ENCODE results near the gene DOCK4.
"Not testable (repeated sequence)": the region's sequence is repeated elsewhere in the genome, so short reads cannot be mapped to it uniquely, and the experiment has no call there.

The DOCK4 gene

DNA sequence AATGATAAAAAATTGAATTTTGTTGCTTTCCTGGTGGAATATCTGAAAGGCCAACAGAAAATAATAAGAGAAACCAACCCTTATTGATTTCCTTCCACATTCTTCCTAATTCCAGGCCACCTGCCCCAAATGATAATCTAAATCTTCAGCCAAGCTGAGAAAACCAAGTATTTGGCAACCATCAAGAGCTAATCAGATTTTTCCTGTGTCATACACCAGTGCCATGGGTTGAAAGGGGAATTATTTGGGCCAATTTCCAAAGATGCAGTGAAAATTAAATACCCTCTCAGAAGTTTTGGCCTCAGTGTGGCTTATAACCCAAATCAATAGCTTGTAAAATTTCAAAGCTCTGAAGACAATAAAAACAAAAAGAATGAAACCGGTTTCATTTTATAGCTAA lies 70.4 kb downstream of the DOCK4 start:
- Mint-ChIP-seq H3K27ac (no peak overlapping the region), H3K4me1 (ENCODE audit: low read depth) (peaks cover 27% of the 10 kb centered on the region), H3K9me3 (no peaks in the 10 kb centered on the region), H3K27me3 (no peaks in the 10 kb centered on the region), H3K36me3 (ENCODE audit: low read depth) (peaks cover 6% of the 10 kb centered on the region), H3K4me3 (no peak overlapping the region)
- intact Hi-C loops (cut with micrococcal nuclease), result no loop called here

- intact Hi-C loops (cut with micrococcal nuclease), result no loop called here
These were observed 72.2 kb downstream of the DOCK4 start for GRCh38 chr7:112134039-112134438.

GRCh38 chr7:112133328-112133727 lies 72.9 kb downstream of the DOCK4 start:
- H3K36me3 Mint-ChIP-seq (ENCODE audit: low read depth), result no peaks in the 10 kb centered on the region
- no peaks in the 10 kb centered on the region for H3K9me3 Mint-ChIP-seq
- peaks cover 15% of the 10 kb centered on the region for H3K4me1 Mint-ChIP-seq (ENCODE audit: low read depth)
- no peak overlapping the region for H3K4me3 Mint-ChIP-seq
- H3K27ac Mint-ChIP-seq, result no peak overlapping the region
- H3K27me3 Mint-ChIP-seq, result no peaks in the 10 kb centered on the region
- intact Hi-C loops (cut with micrococcal nuclease), result no loop called here

More at GRCh38 chr7:112134039-112134438, 72.2 kb downstream of the DOCK4 start:
- Mint-ChIP-seq H3K4me1 (ENCODE audit: low read depth) (peaks cover 15% of the 10 kb centered on the region), H3K27me3 (no peaks in the 10 kb centered on the region), H3K9me3 (no peaks in the 10 kb centered on the region), H3K27ac (no peak overlapping the region), H3K36me3 (ENCODE audit: low read depth) (no peaks in the 10 kb centered on the region), H3K4me3 (no peak overlapping the region)

- no peaks in the 10 kb centered on the region for H3K27me3 Mint-ChIP-seq
- no peak overlapping the region for H3K27ac Mint-ChIP-seq
- no peak overlapping the region for H3K4me3 Mint-ChIP-seq
- intact Hi-C loops (cut with micrococcal nuclease), result no loop called here
- no peaks in the 10 kb centered on the region for H3K9me3 Mint-ChIP-seq
- H3K36me3 Mint-ChIP-seq (ENCODE audit: low read depth), result no peaks in the 10 kb centered on the region
- peaks cover 15% of the 10 kb centered on the region for H3K4me1 Mint-ChIP-seq (ENCODE audit: low read depth)
These were observed 74.0 kb downstream of the DOCK4 start for GRCh38 chr7:112132051-112132694.

GRCh38 chr7:112130729-112131410 lies 75.3 kb downstream of the DOCK4 start:
- Mint-ChIP-seq H3K4me1 (ENCODE audit: low read depth) (peaks cover 21% of the 10 kb centered on the region), H3K27ac (no peak overlapping the region), H3K4me3 (no peak overlapping the region), H3K36me3 (ENCODE audit: low read depth) (no peaks in the 10 kb centered on the region), H3K9me3 (peaks cover 6% of the 10 kb centered on the region), H3K27me3 (no peaks in the 10 kb centered on the region)
- intact Hi-C loops (cut with micrococcal nuclease), result no loop called here

DNA sequence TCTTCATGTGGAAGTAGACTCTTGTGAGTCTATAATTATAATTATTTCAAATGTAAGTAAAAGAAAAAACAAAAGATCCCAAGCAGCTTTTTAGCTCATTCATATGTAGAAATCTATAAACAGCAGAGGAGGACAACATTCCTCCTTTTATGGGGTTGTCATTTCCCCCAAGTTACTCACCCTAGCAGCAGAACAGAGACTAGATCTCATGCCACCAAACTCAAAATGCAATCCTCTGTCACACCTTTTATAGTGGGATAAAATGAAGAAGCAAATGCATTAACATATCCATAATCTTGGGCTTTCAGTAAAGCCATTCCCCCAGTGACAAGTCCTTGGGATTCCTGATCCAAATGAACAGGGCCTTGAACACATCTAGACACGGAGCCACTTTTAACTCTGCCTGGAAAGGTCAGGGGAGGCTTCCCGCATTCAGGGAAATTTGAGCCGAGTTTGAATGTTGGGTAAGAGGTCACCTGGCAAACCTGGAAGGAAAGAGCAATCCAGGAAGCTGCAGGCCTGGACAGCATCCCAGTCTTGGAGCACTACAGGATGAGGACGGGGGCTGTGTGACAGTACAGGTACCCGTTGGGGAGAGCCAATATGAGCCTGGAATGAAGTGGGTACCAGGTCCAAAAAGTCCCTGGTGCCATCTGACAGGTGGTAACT lies 76.4 kb downstream of the DOCK4 start:
- Mint-ChIP-seq H3K4me3 (no peak overlapping the region), H3K4me1 (ENCODE audit: low read depth) (peaks cover 21% of the 10 kb centered on the region), H3K27ac (no peak overlapping the region), H3K27me3 (no peaks in the 10 kb centered on the region), H3K36me3 (ENCODE audit: low read depth) (no peaks in the 10 kb centered on the region), H3K9me3 (peaks cover 6% of the 10 kb centered on the region)
- intact Hi-C loops (cut with micrococcal nuclease), result no loop called here

DNA sequence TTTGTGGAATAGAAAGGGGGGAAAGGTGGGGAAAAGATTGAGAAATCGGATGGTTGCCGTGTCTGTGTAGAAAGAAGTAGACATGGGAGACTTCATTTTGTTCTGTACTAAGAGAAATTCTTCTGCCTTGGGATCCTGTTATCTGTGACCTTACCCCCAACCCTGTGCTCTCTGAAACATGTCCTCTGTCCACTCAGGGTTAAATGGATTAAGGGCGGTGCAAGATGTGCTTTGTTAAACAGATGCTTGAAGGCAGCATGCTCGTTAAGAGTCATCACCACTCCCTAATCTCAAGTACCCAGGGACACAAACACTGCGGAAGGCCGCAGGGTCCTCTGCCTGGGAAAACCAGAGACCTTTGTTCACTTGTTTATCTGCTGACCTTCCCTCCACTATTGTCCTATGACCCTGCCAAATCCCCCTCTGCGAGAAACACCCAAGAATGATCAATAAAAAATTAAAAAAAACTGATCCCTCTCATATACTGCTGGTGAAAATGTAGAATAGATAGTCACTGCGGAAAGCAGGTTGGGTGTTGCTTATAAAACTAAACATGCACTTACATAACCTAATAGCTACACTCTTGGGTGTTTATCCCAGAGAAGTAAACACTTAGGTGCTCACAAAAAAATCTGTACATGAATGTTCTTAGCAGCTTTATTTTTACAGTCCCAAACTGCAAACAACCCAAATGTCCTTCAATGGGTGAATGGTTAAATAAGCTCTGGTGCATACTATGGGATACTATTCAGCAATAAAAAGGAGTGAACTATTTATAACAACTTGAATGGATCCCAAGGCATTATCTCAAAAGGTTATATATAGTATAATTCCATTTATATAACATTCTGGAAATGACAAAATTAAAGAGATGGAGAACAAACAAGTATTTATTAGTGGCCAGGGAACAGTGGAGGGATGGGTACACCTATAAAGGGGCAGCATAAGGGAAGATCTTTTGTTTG lies 77.5 kb downstream of the DOCK4 start:
- H3K9me3 Mint-ChIP-seq; H3K36me3 Mint-ChIP-seq (ENCODE audit: low read depth); intact Hi-C loops (cut with micrococcal nuclease); H3K27me3 Mint-ChIP-seq; H3K4me3 Mint-ChIP-seq; H3K27ac Mint-ChIP-seq: not testable (repeated sequence)
- peaks cover 19% of the 10 kb centered on the region for H3K4me1 Mint-ChIP-seq (ENCODE audit: low read depth)

- H3K36me3 Mint-ChIP-seq (ENCODE audit: low read depth); H3K9me3 Mint-ChIP-seq; H3K27ac Mint-ChIP-seq; intact Hi-C loops (cut with micrococcal nuclease); H3K4me3 Mint-ChIP-seq; H3K27me3 Mint-ChIP-seq: not testable (repeated sequence)
- H3K4me1 Mint-ChIP-seq (ENCODE audit: low read depth), result peaks cover 26% of the 10 kb centered on the region
These were observed 78.2 kb downstream of the DOCK4 start for GRCh38 chr7:112128041-112128440.

- Mint-ChIP-seq H3K4me1 (ENCODE audit: low read depth) (peaks cover 36% of the 10 kb centered on the region), H3K27ac (peak overlapping the region; percentile 84), H3K36me3 (ENCODE audit: low read depth) (no peaks in the 10 kb centered on the region), H3K9me3 (peaks cover 6% of the 10 kb centered on the region), H3K4me3 (no peak overlapping the region), H3K27me3 (no peaks in the 10 kb centered on the region)
- intact Hi-C loops (cut with micrococcal nuclease), result no loop called here
These were observed 80.9 kb downstream of the DOCK4 start for GRCh38 chr7:112125250-112125649.

GRCh38 chr7:112124061-112124766 lies 82.0 kb downstream of the DOCK4 start:
- peaks cover 6% of the 10 kb centered on the region for H3K9me3 Mint-ChIP-seq
- H3K27ac Mint-ChIP-seq, result peak overlapping the region; percentile 84
- no peaks in the 10 kb centered on the region for H3K36me3 Mint-ChIP-seq (ENCODE audit: low read depth)
- intact Hi-C loops (cut with micrococcal nuclease), result loop anchor here (1.0 kb wide), 1 partner anchor 40 kb away; no protein-coding TSS in a partner anchor
- H3K4me3 Mint-ChIP-seq, result peak overlapping the region; percentile 26
- H3K27me3 Mint-ChIP-seq, result no peaks in the 10 kb centered on the region
- H3K4me1 Mint-ChIP-seq (ENCODE audit: low read depth), result peaks cover 40% of the 10 kb centered on the region

GRCh38 chr7:112122798-112123197 lies 83.4 kb downstream of the DOCK4 start:
- intact Hi-C loops (cut with micrococcal nuclease), result no loop called here
- Mint-ChIP-seq H3K27ac (peak overlapping the region; percentile 84), H3K9me3 (peaks cover 6% of the 10 kb centered on the region), H3K4me3 (no peak overlapping the region), H3K27me3 (no peaks in the 10 kb centered on the region), H3K36me3 (ENCODE audit: low read depth) (no peaks in the 10 kb centered on the region), H3K4me1 (ENCODE audit: low read depth) (peaks cover 50% of the 10 kb centered on the region)

DNA sequence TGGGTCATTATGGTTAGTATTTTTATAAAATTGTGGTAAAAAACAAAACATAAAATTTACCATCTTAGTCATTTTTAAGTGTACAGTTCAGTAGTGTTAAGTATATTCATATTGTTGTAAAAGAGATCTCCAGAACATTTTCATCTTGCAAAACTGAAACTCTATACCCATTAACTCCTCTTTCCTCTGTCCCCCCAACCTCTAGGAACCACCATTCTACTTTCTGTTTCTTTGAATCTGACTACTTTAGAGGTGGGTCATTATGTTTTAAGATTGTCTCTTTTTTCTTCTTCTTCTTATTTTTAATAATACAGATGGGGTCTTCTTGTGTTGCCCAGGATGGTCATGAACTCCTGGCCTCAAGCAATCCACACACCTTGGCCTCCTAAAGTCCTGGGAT lies 84.1 kb downstream of the DOCK4 start:
- Mint-ChIP-seq H3K27ac (peak overlapping the region; percentile 18), H3K4me3 (no peak overlapping the region), H3K27me3 (no peaks in the 10 kb centered on the region), H3K4me1 (ENCODE audit: low read depth) (peaks cover 56% of the 10 kb centered on the region), H3K9me3 (peaks cover 6% of the 10 kb centered on the region), H3K36me3 (ENCODE audit: low read depth) (no peaks in the 10 kb centered on the region)
- intact Hi-C loops (cut with micrococcal nuclease), result no loop called here

- no peaks in the 10 kb centered on the region for H3K36me3 Mint-ChIP-seq (ENCODE audit: low read depth)
- no peak overlapping the region for H3K4me3 Mint-ChIP-seq
- H3K27me3 Mint-ChIP-seq, result no peaks in the 10 kb centered on the region
- peaks cover 58% of the 10 kb centered on the region for H3K4me1 Mint-ChIP-seq (ENCODE audit: low read depth)
- H3K9me3 Mint-ChIP-seq, result peaks cover 5% of the 10 kb centered on the region
- intact Hi-C loops (cut with micrococcal nuclease), result no loop called here
- no peak overlapping the region for H3K27ac Mint-ChIP-seq
These were observed 84.9 kb downstream of the DOCK4 start for GRCh38 chr7:112121318-112121717.
